ENCODE measurements around the gene MTCL1.
A peak's percentile ranks its signal among the peaks of the same experiment; 100 is the strongest.

The MTCL1 gene

DNA sequence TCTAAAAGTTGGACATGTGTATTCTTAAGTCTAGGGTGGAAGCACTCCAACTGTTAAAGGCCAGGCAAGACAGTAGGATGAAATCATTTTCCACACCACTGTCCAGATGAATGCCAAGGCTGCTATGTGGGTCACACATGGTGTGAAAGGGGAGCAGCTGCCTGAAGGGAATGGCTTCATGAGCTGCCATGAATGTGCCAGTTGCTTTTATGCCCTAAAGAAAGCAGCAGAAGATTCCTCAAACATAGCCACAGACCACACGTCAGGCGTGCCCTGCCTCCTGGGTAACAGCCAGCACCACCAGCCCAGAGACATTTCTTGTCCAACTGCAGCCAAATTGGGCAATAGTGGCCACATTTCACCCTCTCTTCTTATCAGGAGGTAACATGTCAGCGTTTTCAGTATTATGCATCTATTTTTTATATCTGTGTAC lies 130.2 kb downstream of the MTCL1 start:
- peak; percentile 48 for DNase-seq (ENCODE audit: low spot score)

DNA sequence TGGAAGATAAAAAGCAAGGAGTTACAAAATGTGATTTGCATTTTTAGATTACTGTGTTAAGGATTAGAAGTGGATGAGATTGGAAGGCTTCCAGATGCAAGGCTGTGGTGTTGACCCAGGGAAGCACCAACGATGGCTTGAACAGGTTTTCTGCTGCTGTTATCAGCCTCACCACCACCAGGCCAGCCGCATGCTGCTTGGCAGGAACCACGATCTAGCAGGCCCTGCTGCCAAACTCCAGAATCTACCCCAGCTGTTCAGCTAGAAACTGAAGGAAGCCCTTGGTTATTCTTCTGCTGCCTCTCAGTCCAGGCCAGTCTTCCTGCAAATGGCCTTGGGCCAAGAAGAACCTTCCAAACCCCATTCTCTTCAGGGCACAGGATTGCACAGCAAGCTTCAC lies 133.9 kb downstream of the MTCL1 start:
- DNase-seq (ENCODE audit: low spot score): peak; percentile 52

DNA sequence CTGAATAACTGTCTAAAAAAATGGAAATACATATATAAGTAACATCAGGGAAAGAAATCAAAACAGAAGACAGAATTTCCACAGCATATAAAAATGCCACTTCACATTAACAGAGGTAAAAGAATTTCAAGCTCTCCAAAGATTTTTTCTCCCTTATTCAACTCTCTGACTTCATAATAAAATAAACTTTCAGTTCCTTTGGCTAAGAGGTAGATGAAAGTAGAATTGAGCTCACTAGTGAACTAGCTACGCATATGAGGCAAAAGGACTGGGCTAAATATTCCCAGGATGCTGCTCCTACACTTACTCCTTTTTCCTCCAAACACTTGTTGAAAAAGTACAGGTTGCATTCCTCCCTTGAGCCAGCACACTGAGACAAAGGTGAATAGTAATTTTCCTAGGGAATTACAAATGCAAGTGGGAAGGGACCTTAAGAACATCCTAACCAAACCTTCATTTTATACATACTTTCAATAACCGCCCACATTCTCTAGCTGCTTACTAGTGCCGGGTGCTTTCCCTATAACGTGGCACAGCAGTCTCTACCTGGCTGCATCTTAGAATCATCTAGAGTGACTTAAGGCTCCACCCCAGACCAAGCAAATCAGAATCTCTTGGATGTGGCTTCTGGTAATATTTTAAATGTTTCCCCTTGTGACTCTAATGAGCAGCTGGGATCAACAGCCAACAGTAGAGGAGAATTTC lies 136.6 kb downstream of the MTCL1 start:
- DNase-seq (ENCODE audit: low spot score): no peak

DNA sequence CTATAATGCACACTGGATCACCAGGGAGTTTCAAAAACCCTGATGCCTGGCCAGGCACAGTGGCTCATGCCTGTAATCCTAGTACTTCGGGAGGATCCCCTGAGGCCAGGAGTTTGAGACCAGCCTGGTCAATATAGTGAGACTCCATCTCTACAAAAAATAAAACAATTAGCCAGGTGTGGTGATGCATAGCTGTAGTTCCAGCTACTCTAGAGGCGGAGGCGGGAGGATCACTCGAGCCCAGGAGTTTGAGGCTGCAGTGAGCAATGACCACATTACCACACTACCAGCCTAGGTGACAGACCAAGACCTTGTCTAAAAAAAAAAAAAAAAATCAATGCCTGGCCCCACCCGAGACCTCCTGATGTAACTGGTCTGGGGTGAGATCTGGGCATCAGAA lies 137.2 kb downstream of the MTCL1 start:
- no peak for DNase-seq (ENCODE audit: low spot score)

DNA sequence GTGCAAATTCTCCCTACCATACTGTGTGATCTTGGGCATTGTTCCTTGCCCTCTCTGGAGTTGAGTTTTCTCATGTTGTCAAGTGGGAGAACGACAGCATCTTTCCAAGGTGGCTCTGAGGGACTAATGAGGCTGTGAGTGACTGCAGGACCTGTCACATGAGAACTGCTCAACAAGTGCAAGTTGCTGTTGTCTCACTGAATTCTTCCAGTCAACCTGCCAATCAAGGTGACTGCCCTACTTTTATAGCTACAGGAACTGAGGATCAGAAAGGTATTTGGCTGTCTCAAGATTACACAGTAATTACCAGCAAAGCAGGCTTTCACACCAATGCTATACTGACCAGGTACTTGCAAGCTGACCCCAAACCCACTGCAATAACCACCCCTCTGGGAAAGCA lies 137.6 kb downstream of the MTCL1 start:
- DNase-seq (ENCODE audit: low spot score): no peak

DNA sequence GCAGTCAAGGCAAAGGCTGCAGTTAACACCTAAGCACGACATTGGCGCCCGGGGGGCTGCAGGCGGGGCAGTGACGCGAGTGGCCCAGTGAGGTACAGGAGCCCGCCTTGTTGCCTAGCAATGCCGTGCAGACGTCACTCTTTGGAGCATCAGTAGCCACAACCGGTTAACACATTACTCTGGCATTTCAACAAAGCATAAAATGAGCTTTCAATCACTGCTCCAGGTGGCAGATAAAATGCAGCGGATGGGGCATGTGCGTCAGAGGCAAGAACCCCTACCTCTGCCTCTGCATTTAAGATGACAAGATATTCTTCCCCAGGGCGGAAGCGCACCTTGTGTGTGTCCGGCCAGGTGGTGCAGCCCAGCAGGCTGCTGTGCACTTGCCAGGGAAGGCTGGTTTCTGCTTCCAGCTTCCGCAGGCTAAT lies 139.4 kb downstream of the MTCL1 start:
- no peak for DNase-seq (ENCODE audit: low spot score)

DNA sequence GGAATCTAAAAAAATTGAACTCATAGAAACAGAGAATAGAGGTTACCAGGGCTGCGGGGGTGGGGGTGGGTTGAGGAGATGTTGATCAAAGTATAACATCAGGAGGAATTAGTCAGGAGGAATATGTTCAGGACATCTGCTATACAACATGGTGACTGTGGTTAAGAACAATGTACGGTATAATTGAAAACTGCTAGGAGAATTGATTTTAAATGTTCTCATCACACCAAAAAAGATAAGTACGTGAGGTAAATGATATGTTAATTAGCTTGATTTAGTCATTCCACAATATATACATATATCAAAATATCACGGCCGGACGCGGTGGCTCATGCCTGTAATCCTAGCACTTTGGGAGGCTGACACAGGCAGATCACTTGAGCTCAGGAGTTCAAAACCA lies 140.2 kb downstream of the MTCL1 start:
- no peak for DNase-seq (ENCODE audit: low spot score)

DNA sequence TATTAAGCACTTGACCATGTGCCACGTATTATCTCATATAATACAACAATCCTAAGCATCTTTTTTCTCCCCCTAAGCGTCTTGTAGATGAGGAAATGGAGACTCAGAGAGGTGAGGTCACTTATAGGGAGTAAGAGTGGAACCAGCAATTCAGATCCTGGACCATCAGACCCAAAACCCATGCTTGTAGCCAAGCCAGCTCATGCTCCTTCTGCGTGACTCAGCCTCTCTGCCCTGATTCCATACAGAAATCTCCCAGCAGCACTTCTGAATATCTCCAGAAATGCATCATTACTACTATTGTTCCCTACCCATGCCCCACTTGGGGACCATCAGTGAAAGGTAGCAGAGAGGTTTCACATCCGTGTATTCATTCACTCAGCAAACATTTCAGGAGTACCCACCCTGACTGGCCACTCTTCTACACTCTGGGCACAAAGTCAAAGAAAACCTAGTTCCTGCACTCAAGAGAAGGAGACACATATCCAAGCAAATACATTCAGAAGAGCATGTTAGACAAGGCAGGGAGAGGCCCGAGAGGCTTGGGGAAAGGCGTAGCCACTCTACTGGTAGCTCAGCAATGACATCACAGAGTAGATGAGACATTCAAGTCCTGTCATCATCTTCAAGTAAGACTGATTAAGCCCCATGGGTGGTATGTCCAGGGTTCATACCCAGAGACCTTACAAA lies 141.9 kb downstream of the MTCL1 start:
- no peak for DNase-seq (ENCODE audit: low spot score)

DNA sequence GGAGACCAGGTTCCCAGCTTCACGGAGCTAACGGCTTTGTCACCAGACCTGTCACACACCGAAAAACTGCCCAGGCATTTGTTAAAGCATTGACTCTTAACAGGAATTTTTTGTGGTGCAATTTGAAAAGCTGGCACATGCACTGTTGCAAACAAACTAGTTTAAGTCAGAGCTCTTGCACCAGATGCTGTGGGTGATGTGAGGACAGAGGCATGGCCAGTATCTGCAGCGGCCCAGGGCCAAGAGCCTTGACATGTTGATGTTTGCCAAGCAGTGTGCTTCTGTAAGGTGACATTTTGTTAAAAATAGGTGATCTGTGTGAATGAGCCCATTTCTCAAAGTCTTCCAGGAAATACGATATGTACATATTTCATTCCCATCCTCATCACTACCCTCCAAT lies 142.5 kb downstream of the MTCL1 start:
- DNase-seq (ENCODE audit: low spot score): no peak

DNA sequence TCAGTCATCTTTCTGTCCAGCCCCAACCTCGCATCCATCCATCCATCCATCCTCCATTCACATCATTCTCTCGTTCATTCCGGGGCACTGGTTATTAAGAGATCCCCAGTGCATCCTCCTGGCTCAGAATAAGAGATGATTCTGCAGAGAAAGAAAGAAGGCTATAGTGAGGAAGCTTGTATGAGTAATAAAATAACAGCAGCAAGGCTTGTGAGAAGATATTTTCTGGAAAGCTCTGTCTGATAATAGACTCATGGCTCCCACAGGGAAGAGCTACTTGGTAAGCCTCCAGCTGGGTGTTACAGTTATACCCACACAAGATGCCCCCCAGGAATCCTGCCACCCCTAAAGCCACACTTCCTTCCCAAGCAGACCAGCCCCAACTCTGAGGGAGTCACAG lies 143.2 kb downstream of the MTCL1 start:
- no peak for DNase-seq (ENCODE audit: low spot score)

DNA sequence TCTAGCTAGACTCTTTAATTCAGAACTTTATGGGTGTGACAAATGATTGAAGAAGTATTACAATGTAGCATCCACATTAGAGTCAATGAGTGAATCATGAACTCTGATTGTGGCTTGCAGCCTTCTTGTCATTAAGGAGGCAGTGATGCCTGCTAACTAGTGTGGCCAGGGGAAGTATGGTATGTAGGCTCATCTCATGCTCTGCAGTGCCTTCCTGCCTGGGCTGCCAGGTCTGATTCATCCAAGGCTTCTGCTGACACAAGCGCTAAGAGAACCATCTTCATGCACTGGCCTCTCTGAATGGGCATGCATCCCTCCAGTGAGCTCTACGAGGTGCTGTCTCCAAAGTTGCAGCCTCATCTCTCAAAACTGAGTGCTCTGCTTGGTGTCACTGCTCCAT lies 144.3 kb downstream of the MTCL1 start:
- DNase-seq (ENCODE audit: low spot score): no peak

DNA sequence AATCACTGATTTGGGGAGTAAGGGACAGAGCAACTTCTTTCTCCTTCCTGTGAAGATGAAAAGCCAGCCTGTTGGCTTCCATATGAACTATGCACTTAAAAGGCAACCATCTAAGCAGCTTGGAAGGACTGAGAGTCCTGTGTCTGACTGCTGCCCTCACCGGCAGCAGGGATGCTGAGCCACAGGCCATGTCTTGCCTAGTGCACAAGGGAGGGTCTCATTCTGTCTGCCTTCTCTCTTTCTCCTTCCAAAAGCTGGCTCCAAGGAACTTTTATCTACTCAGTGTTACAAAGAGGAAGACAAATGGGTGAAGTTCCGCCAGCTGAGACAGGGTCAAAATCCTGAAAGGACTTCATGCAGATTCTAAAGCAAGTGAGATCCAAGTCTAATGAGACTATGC lies 146.3 kb downstream of the MTCL1 start:
- DNase-seq (ENCODE audit: low spot score): no peak

DNA sequence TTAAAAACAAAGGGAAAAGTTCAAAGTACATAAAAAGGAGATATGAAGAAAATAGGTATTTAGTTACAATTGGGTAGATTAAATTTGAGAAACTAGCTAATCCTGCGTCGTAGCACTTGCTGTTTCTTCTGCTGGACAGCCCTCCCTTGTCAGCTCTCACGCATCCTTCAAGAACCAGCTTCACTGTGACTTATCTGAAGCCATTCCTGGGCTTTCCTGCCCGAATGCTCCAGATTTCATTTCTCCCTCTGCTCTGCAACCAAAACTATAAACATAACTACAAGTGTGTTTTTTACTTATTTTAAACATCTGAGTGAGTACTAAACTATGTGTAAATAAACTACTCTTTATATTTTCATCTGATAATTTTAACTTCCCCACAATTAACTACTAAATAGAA lies 149.2 kb downstream of the MTCL1 start:
- DNase-seq (ENCODE audit: low spot score): no peak

DNA sequence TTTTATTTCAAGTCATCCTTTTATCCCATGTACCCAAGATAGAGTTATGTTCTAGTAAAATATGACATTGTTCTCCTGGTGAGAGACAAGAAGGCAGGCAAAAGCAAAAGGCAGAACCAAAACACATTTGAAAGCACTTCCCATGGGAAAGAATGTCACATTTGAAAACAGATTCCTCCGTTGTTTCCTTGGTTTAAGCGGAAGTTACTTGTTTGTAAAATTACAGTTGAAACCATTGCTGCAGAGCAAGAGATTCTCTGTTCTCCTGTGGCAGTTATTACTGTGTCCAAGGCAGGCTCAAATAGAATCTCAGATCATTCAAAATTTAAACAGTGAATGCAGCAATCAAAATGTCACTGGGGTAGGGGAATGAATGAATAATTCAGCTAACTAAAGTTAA lies 149.6 kb downstream of the MTCL1 start:
- no peak for DNase-seq (ENCODE audit: low spot score)

DNA sequence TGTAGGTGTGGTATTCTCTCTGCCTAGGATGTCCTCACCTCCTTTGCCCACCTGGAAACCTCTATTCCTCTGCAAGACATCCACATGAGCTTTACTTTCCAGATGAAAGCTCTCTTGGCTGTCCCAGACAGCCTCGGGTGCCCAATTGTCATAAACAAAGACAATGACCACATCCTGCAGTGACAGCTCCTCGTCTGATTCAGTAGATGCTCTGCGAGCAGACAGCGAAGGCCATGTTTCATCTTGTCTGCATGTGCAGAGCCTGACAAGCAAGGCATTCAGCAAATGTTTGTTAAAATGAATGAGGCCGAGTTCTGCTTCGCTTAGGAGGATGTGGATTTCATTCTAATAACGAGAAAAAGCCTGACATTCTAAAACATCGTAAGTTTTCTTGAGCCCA lies 150.9 kb downstream of the MTCL1 start:
- no peak for DNase-seq (ENCODE audit: low spot score)

DNA sequence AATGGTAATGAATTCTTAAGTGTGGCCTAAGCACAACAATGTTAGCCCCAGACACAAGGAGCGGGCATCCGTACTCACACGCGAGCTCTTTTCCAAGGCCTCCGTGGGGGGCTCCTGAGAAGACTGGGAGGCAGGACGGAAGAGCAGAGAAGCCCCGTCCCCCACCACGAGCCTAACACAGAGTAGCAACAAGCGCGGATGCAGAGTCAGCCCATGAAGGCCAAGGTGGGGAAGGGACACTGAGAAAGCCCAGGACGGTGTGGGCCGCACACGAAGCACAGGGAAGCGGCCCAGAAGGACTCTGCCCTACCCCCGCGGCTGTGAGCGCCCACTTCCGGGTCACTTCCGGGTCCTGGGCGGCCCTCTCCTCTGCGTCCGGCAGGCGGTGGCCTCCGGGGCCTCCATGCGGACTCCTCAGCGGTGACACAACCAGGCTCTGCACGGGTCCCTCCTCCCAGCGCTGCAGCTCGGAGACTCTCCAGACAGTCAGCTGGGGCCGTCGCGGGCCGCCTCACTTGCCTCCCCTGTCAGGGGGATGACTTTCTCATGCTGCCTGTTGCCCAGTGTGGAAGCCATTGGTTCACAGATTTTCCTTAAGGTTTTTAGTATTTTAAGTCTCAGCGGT lies 151.5 kb downstream of the MTCL1 start:
- no peak for DNase-seq (ENCODE audit: low spot score)

DNA sequence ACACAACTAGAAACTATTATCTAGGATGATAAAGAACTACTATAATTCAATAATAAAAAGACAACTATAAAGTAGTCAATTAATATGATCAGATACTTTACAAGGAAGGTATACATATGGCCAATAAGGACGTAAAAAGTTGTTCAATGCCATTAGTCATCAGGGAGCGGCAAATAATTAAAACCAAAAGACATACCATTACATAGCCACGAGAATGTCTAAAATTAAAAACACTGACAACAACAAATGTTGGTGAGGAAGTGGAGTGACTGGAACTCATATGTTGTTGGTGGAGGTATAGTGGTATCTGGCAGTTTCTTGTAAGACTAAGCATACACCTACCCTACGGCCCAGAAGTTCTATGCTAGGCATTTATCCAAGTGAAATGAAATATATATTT lies 152.4 kb downstream of the MTCL1 start:
- no peak for DNase-seq (ENCODE audit: low spot score)

DNA sequence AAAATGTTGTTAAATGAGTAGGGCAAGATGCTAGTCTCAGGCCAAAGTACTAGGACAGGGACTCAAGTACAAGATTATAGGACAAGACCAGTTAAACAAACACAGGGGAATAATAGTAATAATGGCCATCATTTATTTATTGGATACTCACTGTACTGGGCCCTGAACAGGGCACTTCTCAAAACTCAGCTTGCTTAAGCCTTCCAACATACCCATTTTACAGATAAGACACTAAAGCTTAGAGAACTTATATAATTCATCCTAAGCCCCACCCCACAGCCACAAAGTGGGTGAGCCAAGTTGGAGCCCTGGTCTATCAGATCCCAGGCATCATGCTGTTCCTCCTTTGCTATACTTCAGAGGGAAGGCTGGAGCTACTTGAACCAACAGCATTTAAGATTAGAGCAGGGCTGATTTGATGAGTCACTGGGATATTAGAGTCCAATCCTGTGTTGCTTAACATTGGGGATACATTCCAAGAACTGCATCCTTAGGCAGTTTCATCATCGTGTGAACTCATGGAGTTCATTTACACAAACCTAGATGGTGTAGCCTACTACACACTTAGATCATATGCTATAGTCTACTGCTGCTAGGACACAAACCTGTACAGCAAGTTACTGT lies 153.6 kb downstream of the MTCL1 start:
- DNase-seq (ENCODE audit: low spot score): no peak

DNA sequence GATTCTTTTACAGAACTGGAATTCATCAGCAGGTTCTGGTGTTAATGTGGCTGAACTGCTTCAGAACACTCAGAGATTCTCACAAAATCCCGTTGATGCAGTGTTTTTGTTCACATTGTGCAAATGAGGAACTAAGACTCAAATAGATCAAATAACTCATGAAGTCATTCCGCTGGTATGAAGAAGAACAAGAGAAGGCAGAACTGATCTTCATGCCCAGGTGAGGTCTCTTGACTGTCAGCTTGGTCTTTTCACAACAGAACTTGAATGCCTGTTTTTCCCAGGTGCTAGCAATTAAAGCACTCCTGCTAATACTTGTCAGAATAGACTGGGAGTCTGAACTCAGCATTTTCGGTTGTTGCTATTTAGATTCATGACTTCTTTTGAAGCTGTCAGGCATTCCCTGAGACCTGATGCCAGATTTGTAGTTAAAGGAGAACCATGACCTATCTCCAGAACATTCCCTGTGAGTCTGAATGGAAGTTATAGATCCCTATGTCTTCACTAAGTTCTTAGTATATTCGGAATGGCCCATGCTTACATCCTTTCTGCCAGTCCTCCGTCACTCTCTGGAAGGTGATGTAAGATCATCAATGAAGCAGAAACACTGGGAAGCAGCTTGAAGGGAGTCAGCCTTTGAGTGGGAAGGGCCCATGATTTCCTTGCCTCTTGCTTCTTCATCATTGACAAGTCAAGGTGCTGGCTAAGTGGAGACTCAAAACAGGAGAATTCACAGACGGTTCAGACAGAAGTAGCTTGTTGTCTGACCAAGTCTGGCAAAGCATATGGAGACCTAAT lies 155.7 kb downstream of the MTCL1 start:
- DNase-seq (ENCODE audit: low spot score): no peak

DNA sequence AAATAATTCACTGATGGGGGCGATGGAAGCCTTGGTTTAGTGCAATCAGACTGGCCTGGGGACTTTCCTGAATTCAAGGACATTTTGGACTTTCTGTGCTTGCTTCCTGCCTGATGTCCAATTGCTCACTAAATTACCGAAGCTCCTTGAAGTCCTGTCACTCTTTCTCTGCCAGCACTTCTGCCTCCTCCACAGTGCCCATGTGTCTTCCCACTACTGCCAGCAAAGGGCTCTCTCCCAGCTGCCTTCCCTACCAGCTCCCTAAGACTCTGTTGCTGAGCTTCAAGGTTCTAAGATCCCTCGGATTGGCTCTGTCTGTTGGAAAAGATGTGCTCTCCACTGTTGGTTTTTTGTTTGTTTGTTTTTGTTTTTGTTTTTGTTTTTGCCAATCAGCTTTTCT lies 158.1 kb downstream of the MTCL1 start:
- DNase-seq (ENCODE audit: low spot score): no peak

DNA sequence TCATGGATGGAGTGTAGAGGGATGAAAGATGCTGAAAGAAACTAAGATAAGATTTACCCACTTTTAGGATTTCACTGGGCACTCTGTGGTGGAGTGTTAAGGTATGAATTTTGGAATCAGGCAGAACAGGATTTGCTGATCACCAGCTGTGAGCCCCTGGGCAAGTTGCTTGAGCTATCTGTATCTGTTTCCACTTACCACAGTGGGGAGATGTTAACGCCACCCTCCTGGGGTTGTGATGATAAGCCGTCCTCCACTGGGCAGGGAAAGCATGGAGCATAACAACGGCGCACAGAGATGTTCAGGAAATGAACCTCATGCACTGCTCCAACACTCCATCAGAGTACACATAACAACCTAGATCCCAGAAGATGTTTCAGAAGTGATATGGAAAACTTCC lies 160.6 kb downstream of the MTCL1 start:
- DNase-seq (ENCODE audit: low spot score): no peak

DNA sequence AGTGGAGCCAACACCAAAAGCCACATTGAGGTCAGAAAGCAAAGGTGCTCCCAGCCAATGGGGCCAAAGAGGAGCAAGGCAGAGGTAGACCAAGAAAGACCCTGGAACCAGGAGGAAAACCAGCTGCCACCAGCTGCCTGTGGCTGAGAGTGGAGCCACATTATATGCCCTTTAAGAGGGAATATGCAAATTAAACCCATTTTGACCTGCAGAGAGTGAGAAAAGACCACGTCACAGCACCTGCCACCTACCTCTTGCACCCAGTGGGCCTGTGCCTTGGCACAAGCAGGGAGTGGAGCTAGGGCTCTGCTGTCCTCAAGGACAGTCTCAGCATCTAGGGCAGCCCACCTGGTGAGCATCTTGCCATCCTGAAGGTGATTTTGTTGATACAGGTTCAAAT lies 161.3 kb downstream of the MTCL1 start:
- DNase-seq (ENCODE audit: low spot score): no peak
